A549 (cell line): ENCODE data around the gene RNF17. TPM values are rescaled to one million over a fixed set of nuclear protein-coding genes. Genes with fewer than 3 reads are reported as not detected.

ENCODE experiments used
- ATAC-seq, 2 experiments: fragments of 200-7000 bp in 1 of 2; fragments of >200 bp in 1 of 2; cut with Nextera tagmentation in 1 of 2; cut with Tn5 transposase in 1 of 2; 3 replicates each; pipeline versions ENCODE4 v1.8.0 to v1.9.1; 2018 to 2020; ENCODE audit warnings: mild to moderate bottlenecking in 1 of 2, moderate library complexity in 1 of 2
- CTCF ChIA-PET: fragments of 300-600 bp; sonication (Branson Sonifier 250); formaldehyde crosslinking; extraction: SDS; loops from one replicate; lab custom pipeline; 2021; ENCODE audit warnings: antibody characterized with exemption, inconsistent platforms; lab: Yijun Ruan, JAX
- POLR2A ChIA-PET: fragments of 350-600 bp; formaldehyde crosslinking; extraction: SDS; loops from one replicate; lab custom pipeline; 2021; ENCODE audit warnings: antibody characterized with exemption, inconsistent platforms; lab: Yijun Ruan, JAX
- DNase-seq, 2 experiments: peaks; one replicate each; pipeline versions ENCODE4 v3.0.0 to v3.0.0-alpha.2; 2011 to 2016; ENCODE audit warnings: low read depth in 1 of 2, low spot score in 1 of 2
- FAIRE-seq: peaks from 2 replicates; lab custom pipeline; 2011; peaks lifted over from hg19 to GRCh38; lab: Jason Lieb, UNC
- H3K27ac ChIP-seq, 2 experiments: fragments of >200 bp; sonication (Bioruptor Twin); formaldehyde crosslinking; 3 replicates each; pipeline ENCODE4 v1.5.1; 2016 to 2017
- H3K4me1 ChIP-seq: fragments of >200 bp; sonication (Bioruptor Twin); formaldehyde crosslinking; 3 replicates; pipeline ENCODE4 v1.6.1; 2016
- H3K4me2 ChIP-seq: fragments of >200 bp; sonication (Bioruptor Twin); formaldehyde crosslinking; 3 replicates; pipeline ENCODE4 v1.6.1; 2016
- H3K4me3 ChIP-seq: fragments of >200 bp; sonication (Bioruptor Twin); formaldehyde crosslinking; 3 replicates; pipeline ENCODE4 v1.5.1; 2016
- H3K9me3 ChIP-seq: fragments of >200 bp; sonication (Bioruptor Twin); formaldehyde crosslinking; 3 replicates; pipeline ENCODE4 v1.6.1; 2016
- CBX8 ChIP-seq: fragments of 200-600 bp; sonication (generic); IDR thresholded peaks from 2 replicates; pipeline ENCODE4 v1.6.1; 2016
- CEBPB ChIP-seq, 2 experiments: fragments of >200 bp in 1 of 2; sonication (Bioruptor Twin) in 1 of 2; formaldehyde crosslinking in 1 of 2; IDR thresholded peaks; 2 replicates each; pipeline ENCODE4 v1.6.1; 2012 to 2016
- CHD4 ChIP-seq: fragments of 200-600 bp; sonication (generic); IDR thresholded peaks from 2 replicates; pipeline ENCODE4 v1.6.1; 2016; ENCODE audit warnings: antibody characterized with exemption, mild to moderate bottlenecking, borderline replicate concordance
- FOSL2 ChIP-seq, 2 experiments: fragments of 450-650 bp in 1 of 2; fragments of >200 bp in 1 of 2; sonication (Bioruptor Twin) in 1 of 2; formaldehyde crosslinking; IDR thresholded peaks; 2 replicates each; pipeline versions ENCODE4 v1.5.0 to v1.6.1; 2016 to 2020; ENCODE audit warnings: mild to moderate bottlenecking in 1 of 2, moderate library complexity in 1 of 2
- FOXS1 ChIP-seq: fragments of 250-450 bp; sonication (Bioruptor Pico); IDR thresholded peaks from 2 replicates; pipeline ENCODE4 v1.5.0; 2020; ENCODE audit warnings: mild to moderate bottlenecking, moderate library complexity
- HEYL ChIP-seq: fragments of 250-450 bp; sonication (Bioruptor Pico); IDR thresholded peaks from 2 replicates; pipeline ENCODE4 v1.8.0; 2021; ENCODE audit warnings: mild to moderate bottlenecking, moderate library complexity
- HOXA7 ChIP-seq: fragments of 250-450 bp; sonication (Bioruptor Pico); IDR thresholded peaks from 2 replicates; pipeline ENCODE4 v1.5.0; 2020; ENCODE audit warnings: mild to moderate bottlenecking, moderate library complexity
- JUN ChIP-seq, 2 experiments: fragments of >200 bp; sonication (Bioruptor Twin); formaldehyde crosslinking; IDR thresholded peaks; 2 replicates in 1 of 2; 3 replicates in 1 of 2; pipeline ENCODE4 v1.6.1; 2016 to 2017
- MAZ ChIP-seq: fragments of 150-350 bp; IDR thresholded peaks from 2 replicates; pipeline ENCODE4 v1.6.1; 2014; ENCODE audit warnings: antibody characterized with exemption, low read depth, low read length, borderline replicate concordance
- MYC ChIP-seq: IDR thresholded peaks from 2 replicates; pipeline ENCODE4 v1.6.1; 2012; ENCODE audit warnings: mild to moderate bottlenecking, inconsistent platforms, low read length, improper control_type of control experiment, borderline replicate concordance
- NR3C1 ChIP-seq: fragments of >200 bp; sonication (Bioruptor Twin); formaldehyde crosslinking; IDR thresholded peaks from 3 replicates; pipeline ENCODE4 v1.6.1; 2017
- PHF8 ChIP-seq: fragments of 200-600 bp; sonication (generic); IDR thresholded peaks from 2 replicates; pipeline ENCODE4 v1.6.1; 2016; ENCODE audit warnings: low read depth, mild to moderate bottlenecking, antibody characterized with exemption, moderate library complexity, borderline replicate concordance
- RAD21 ChIP-seq, 2 experiments: fragments of >200 bp in 1 of 2; sonication (Bioruptor Twin) in 1 of 2; formaldehyde crosslinking in 1 of 2; IDR thresholded peaks in 1 of 2; conservative IDR thresholded peaks in 1 of 2; 2 replicates in 1 of 2; 3 replicates in 1 of 2; pipeline ENCODE4 v1.6.1; 2012 to 2018; ENCODE audit warnings: inconsistent platforms in 1 of 2
- SMC3 ChIP-seq: fragments of >200 bp; sonication (Bioruptor Twin); formaldehyde crosslinking; IDR thresholded peaks from 3 replicates; pipeline ENCODE4 v1.6.1; 2018; ENCODE audit warnings: inconsistent platforms
- SREBF2 ChIP-seq: fragments of 450-650 bp; IDR thresholded peaks from 2 replicates; pipeline ENCODE4 v1.6.1; 2014; ENCODE audit warnings: mild to moderate bottlenecking, moderate library complexity
- TFCP2L1 ChIP-seq: fragments of 250-450 bp; sonication (Bioruptor Pico); IDR thresholded peaks from 2 replicates; pipeline ENCODE4 v1.5.0; 2021; ENCODE audit warnings: mild to moderate bottlenecking
- ZC3H11A ChIP-seq: fragments of 450-650 bp; IDR thresholded peaks from 2 replicates; pipeline ENCODE4 v1.6.1; 2014; ENCODE audit warnings: antibody characterized with exemption, mild to moderate bottlenecking
- ZFP36 ChIP-seq: fragments of 450-650 bp; IDR thresholded peaks from 2 replicates; pipeline ENCODE4 v1.6.1; 2014; ENCODE audit warnings: borderline replicate concordance; ENCODE audit not compliant: partially characterized antibody
- ZSCAN20 ChIP-seq: fragments of 250-450 bp; sonication (Bioruptor Pico); IDR thresholded peaks from 2 replicates; pipeline ENCODE4 v1.8.0; 2022; ENCODE audit warnings: mild to moderate bottlenecking, moderate library complexity
- WGBS: methylation state at CpG from one replicate; pipeline ENCODE4 v1.1.6; 2017; ENCODE audit errors: missing lambda C conversion rate; 5-methylcytosine and 5-hydroxymethylcytosine counted together
- polyA plus RNA-seq, 4 experiments: library from polyadenylated mRNA; depleted of rRNA in 3 of 4; stranded (reverse); fragments of >200 nt; fragmentation: RNase III in 1 of 4; extraction: RNeasy Plus Mini Kit Qiagen cat#74134 plus additional on column Dnase treatment in 1 of 4; gene quantifications; 2 replicates in 3 of 4; 3 replicates in 1 of 4; pipeline ENCODE4 v1.2.3, GENCODE V29; 2011 to 2017
- TF ChIP-seq, protein P1 (sequence below): fragments of 250-450 bp; sonication (Bioruptor Pico); IDR thresholded peaks from 2 replicates; pipeline ENCODE4 v1.5.0; 2020; ENCODE audit warnings: low read depth, mild to moderate bottlenecking, moderate library complexity
- TF ChIP-seq, protein P2 (sequence below): fragments of >200 bp; sonication (Bioruptor Twin); formaldehyde crosslinking; IDR thresholded peaks from 3 replicates; pipeline ENCODE4 v1.5.1; 2016
- TF ChIP-seq, protein P3 (sequence below): fragments of 150-350 bp; IDR thresholded peaks from 2 replicates; pipeline ENCODE4 v1.6.1; 2014; ENCODE audit warnings: low read depth, mild to moderate bottlenecking, low read length
- TF ChIP-seq, protein P4 (sequence below): fragments of >200 bp; sonication (Bioruptor Twin); formaldehyde crosslinking; IDR thresholded peaks from 2 replicates; pipeline ENCODE4 v1.6.1; 2016
- TF ChIP-seq, protein P5 (sequence below): IDR thresholded peaks from 2 replicates; pipeline ENCODE4 v1.6.1; 2012
- TF ChIP-seq, protein P6 (sequence below): fragments of 200-600 bp; sonication (generic); IDR thresholded peaks from 2 replicates; pipeline ENCODE4 v1.6.1; 2016; ENCODE audit warnings: antibody characterized with exemption, mild to moderate bottlenecking, moderate library complexity

RNF17 gene
- polyA plus RNA-seq, 2 of the 4 experiments (the other 2 are of a cell fraction), result not detected

DNA sequence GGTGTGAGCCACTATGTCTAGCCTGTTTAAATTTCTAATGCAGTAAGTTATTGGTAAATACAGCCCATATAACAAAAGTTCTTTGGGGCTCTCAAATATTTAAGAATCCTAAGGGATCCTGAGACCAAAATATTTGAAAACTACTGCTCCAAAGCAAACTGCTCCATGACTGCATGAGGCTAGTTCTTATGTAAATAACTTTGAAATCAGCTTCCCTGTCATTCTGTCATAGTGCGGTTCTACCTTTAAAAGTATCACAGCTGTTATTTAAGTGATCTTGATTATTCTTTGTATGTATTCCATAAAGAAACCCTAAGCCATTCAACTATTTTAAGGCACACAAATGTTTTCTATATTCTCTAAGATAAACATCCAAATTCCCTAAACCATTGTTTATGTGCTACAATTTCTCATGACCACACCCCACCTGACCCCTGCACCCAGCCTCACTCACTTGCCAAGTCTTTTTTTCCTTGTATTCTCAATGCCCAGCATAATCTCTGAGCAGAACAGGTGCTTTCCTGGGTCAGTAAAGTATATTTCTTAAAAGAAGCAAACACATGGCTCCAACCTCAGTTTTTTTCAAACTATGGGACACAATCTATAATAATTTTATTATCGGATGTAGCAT lies 146.6 kb downstream of the RNF17 start:
- no peak for ATAC-seq
- POLR2A ChIA-PET, result no interaction called here
- no peak overlapping the region for H3K4me3 ChIP-seq
- CTCF ChIA-PET, result no interaction called here
- peak overlapping the region; percentile 59 for H3K4me2 ChIP-seq
- TF ChIP-seq, protein P1, sequence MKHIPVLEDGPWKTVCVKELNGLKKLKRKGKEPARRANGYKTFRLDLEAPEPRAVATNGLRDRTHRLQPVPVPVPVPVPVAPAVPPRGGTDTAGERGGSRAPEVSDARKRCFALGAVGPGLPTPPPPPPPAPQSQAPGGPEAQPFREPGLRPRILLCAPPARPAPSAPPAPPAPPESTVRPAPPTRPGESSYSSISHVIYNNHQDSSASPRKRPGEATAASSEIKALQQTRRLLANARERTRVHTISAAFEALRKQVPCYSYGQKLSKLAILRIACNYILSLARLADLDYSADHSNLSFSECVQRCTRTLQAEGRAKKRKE (CRISPR knock-in tag), result no peak
- TF ChIP-seq TFCP2L1 (CRISPR knock-in tag) (no peak), JUN (IDR thresholded peaks at IDR 0.05) (no peak), FOXS1 (CRISPR knock-in tag) (no peak), FOSL2 (IDR thresholded peaks at IDR 0.05) (no peak), FOSL2 (CRISPR knock-in tag; IDR thresholded peaks at IDR 0.05) (no peak), CBX8 (no peak), ZFP36 (no peak), SREBF2 (no peak), MAZ (no peak), SMC3 (no peak), CHD4 (no peak), HEYL (no peak)
- TF ChIP-seq, protein P2, sequence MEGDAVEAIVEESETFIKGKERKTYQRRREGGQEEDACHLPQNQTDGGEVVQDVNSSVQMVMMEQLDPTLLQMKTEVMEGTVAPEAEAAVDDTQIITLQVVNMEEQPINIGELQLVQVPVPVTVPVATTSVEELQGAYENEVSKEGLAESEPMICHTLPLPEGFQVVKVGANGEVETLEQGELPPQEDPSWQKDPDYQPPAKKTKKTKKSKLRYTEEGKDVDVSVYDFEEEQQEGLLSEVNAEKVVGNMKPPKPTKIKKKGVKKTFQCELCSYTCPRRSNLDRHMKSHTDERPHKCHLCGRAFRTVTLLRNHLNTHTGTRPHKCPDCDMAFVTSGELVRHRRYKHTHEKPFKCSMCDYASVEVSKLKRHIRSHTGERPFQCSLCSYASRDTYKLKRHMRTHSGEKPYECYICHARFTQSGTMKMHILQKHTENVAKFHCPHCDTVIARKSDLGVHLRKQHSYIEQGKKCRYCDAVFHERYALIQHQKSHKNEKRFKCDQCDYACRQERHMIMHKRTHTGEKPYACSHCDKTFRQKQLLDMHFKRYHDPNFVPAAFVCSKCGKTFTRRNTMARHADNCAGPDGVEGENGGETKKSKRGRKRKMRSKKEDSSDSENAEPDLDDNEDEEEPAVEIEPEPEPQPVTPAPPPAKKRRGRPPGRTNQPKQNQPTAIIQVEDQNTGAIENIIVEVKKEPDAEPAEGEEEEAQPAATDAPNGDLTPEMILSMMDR, result no peak
- TF ChIP-seq, protein P3, sequence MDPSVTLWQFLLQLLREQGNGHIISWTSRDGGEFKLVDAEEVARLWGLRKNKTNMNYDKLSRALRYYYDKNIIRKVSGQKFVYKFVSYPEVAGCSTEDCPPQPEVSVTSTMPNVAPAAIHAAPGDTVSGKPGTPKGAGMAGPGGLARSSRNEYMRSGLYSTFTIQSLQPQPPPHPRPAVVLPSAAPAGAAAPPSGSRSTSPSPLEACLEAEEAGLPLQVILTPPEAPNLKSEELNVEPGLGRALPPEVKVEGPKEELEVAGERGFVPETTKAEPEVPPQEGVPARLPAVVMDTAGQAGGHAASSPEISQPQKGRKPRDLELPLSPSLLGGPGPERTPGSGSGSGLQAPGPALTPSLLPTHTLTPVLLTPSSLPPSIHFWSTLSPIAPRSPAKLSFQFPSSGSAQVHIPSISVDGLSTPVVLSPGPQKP, result no peak
- H3K9me3 ChIP-seq, result no peaks in the 10 kb centered on the region
- H3K27ac ChIP-seq, result peak overlapping the region; percentile 81 to 84
- 57% methylated on average over 2 of the region's 2 CpGs for WGBS
- no peak for FAIRE-seq
- H3K4me1 ChIP-seq, result peaks cover 21% of the 10 kb centered on the region
- peak in 1 of 2 experiments; percentile 37 for DNase-seq

DNA sequence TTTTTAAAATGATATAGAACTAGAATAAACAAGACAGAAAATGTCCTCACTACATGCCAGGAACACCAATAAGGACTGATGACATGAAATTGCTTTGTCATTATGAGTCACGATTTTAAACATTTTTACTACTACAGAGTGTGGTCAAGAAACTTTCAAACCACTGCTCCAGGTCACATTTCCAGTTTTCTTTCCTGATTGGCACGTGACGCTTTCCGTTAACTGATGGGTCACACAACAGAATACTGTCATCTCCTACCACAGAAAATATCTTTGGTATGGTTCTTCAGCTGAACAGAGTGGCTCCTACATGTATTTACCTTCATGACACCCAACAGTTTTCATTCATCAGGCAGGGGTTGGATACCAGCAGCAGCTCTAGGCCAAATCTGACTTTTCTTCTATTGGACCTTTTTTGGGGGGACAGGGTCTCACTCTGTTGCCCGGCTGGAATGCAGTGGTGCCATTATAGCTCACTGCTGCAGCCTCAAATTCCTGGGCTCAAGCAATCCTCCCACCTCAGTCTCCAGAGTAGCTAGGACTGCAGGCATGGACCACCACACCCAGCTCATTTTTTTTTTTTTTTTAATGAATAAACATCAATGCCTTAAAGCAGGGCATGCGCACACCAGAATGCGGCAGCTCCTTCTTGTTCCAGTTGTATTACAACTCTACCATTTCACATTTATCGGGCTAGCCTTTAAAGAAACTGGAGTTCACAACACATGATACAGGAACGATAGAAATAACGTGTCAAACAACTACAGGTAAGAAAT lies 147.4 kb downstream of the RNF17 start:
- CTCF ChIA-PET, result no interaction called here
- Histone ChIP-seq H3K27ac (peak overlapping the region; percentile 81 to 84), H3K4me2 (peak overlapping the region; percentile 59)
- TF ChIP-seq ZC3H11A (no peak), SMC3 (no peak), MYC (no peak), PHF8 (no peak), ZFP36 (no peak), ZSCAN20 (no peak), FOSL2 (IDR thresholded peaks at IDR 0.05) (no peak), FOSL2 (CRISPR knock-in tag; IDR thresholded peaks at IDR 0.05) (peak; percentile 71), CBX8 (no peak), HOXA7 (CRISPR knock-in tag) (no peak), RAD21 (conservative IDR thresholded peaks at IDR 0.05 in 1 of 2, IDR thresholded peaks at IDR 0.05 in 1 of 2) (no peak), FOXS1 (CRISPR knock-in tag) (no peak), CEBPB (IDR thresholded peaks at IDR 0.05) (no peak), SREBF2 (no peak), NR3C1 (no peak), HEYL (no peak)
- TF ChIP-seq, protein P4, sequence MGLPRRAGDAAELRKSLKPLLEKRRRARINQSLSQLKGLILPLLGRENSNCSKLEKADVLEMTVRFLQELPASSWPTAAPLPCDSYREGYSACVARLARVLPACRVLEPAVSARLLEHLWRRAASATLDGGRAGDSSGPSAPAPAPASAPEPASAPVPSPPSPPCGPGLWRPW, result no peak
- TF ChIP-seq, protein P5, sequence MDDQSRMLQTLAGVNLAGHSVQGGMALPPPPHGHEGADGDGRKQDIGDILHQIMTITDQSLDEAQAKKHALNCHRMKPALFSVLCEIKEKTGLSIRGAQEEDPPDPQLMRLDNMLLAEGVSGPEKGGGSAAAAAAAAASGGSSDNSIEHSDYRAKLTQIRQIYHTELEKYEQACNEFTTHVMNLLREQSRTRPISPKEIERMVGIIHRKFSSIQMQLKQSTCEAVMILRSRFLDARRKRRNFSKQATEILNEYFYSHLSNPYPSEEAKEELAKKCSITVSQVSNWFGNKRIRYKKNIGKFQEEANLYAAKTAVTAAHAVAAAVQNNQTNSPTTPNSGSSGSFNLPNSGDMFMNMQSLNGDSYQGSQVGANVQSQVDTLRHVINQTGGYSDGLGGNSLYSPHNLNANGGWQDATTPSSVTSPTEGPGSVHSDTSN, result no peak
- TF ChIP-seq, protein P6, sequence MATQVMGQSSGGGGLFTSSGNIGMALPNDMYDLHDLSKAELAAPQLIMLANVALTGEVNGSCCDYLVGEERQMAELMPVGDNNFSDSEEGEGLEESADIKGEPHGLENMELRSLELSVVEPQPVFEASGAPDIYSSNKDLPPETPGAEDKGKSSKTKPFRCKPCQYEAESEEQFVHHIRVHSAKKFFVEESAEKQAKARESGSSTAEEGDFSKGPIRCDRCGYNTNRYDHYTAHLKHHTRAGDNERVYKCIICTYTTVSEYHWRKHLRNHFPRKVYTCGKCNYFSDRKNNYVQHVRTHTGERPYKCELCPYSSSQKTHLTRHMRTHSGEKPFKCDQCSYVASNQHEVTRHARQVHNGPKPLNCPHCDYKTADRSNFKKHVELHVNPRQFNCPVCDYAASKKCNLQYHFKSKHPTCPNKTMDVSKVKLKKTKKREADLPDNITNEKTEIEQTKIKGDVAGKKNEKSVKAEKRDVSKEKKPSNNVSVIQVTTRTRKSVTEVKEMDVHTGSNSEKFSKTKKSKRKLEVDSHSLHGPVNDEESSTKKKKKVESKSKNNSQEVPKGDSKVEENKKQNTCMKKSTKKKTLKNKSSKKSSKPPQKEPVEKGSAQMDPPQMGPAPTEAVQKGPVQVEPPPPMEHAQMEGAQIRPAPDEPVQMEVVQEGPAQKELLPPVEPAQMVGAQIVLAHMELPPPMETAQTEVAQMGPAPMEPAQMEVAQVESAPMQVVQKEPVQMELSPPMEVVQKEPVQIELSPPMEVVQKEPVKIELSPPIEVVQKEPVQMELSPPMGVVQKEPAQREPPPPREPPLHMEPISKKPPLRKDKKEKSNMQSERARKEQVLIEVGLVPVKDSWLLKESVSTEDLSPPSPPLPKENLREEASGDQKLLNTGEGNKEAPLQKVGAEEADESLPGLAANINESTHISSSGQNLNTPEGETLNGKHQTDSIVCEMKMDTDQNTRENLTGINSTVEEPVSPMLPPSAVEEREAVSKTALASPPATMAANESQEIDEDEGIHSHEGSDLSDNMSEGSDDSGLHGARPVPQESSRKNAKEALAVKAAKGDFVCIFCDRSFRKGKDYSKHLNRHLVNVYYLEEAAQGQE, result no peak

More for the DNA sequence above, 147.4 kb downstream of the RNF17 start:
- H3K4me1 ChIP-seq, result peaks cover 23% of the 10 kb centered on the region
- peak; percentile 4 to 64 for DNase-seq
- no peaks in the 10 kb centered on the region for H3K9me3 ChIP-seq
- peak in 1 of 2 experiments; percentile 64; a peak in 3 of 6 replicates for ATAC-seq
- FAIRE-seq, result no peak
- H3K4me3 ChIP-seq, result no peak overlapping the region
- WGBS, result 71% methylated on average over 10 of the region's 10 CpGs
- POLR2A ChIA-PET, result no interaction called here
